Astrocyte (in vitro differentiated cells and primary cell): Measurements from ENCODE around the gene SLC25A13. TPM values are rescaled to one million over a fixed set of nuclear protein-coding genes. Genes with fewer than 3 reads are reported as not detected.
A peak's percentile ranks its signal among the peaks of the same experiment; 100 is the strongest.

Experiments used
- DNase-seq: peaks from one replicate; pipeline ENCODE4 v3.0.0-alpha.2; 2010; ENCODE audit warnings: low read depth
- FAIRE-seq: peaks from 2 replicates; lab custom pipeline; 2011; peaks lifted over from hg19 to GRCh38; lab: Jason Lieb, UNC
- H2AFZ ChIP-seq: 2 replicates; pipeline ENCODE4 v1.6.0; 2012; ENCODE audit warnings: low read depth, low read length, inconsistent platforms
- H3K27ac ChIP-seq: 2 replicates; pipeline ENCODE4 v1.5.1; 2011; ENCODE audit warnings: low read depth, low read length, inconsistent platforms
- H3K27me3 ChIP-seq: 2 replicates; pipeline ENCODE4 v1.6.0; 2011; ENCODE audit warnings: low read length, inconsistent platforms; ENCODE audit not compliant: insufficient read depth
- H3K36me3 ChIP-seq: 2 replicates; pipeline ENCODE4 v1.5.1; 2011; ENCODE audit warnings: low read length, inconsistent platforms; ENCODE audit not compliant: insufficient read depth
- H3K4me1 ChIP-seq: 2 replicates; pipeline ENCODE4 v1.5.1; 2011; ENCODE audit warnings: low read length, inconsistent platforms; ENCODE audit not compliant: insufficient read depth
- H3K4me2 ChIP-seq: 2 replicates; pipeline ENCODE4 v1.6.0; 2012; ENCODE audit warnings: low read length, inconsistent platforms
- H3K4me3 ChIP-seq: 2 replicates; pipeline ENCODE4 v1.5.1; 2011; ENCODE audit warnings: low read depth, mild to moderate bottlenecking, low read length, inconsistent platforms; ENCODE audit not compliant: insufficient read depth
- H3K79me2 ChIP-seq: 2 replicates; pipeline ENCODE4 v1.6.0; 2012; ENCODE audit warnings: mild to moderate bottlenecking, low read length, inconsistent platforms; ENCODE audit not compliant: insufficient read depth
- H3K9ac ChIP-seq: 2 replicates; pipeline ENCODE4 v1.6.0; 2012; ENCODE audit warnings: mild to moderate bottlenecking, low read length, inconsistent platforms
- H3K9me3 ChIP-seq: 2 replicates; pipeline ENCODE4 v1.5.1; 2012; ENCODE audit warnings: low read depth, mild to moderate bottlenecking, low read length, inconsistent platforms; ENCODE audit not compliant: insufficient read depth
- H4K20me1 ChIP-seq: 2 replicates; pipeline ENCODE4 v1.6.0; 2012; ENCODE audit warnings: low read length, inconsistent platforms; ENCODE audit not compliant: insufficient read depth
- H3K27ac Mint-ChIP-seq: one replicate; pipeline ENCODE4 v1.8.0; 2021; ENCODE audit warnings: mild to moderate bottlenecking, mixed read lengths; ENCODE audit not compliant: unreplicated experiment
- H3K27me3 Mint-ChIP-seq: one replicate; pipeline ENCODE4 v1.8.0; 2021; ENCODE audit warnings: low read depth, mixed read lengths; ENCODE audit not compliant: unreplicated experiment
- H3K36me3 Mint-ChIP-seq: one replicate; pipeline ENCODE4 v1.8.0; 2021; ENCODE audit warnings: low read depth, mixed read lengths; ENCODE audit not compliant: unreplicated experiment
- H3K4me1 Mint-ChIP-seq: one replicate; pipeline ENCODE4 v1.8.0; 2021; ENCODE audit warnings: low read depth, mixed read lengths; ENCODE audit not compliant: unreplicated experiment
- H3K4me3 Mint-ChIP-seq: one replicate; pipeline ENCODE4 v1.8.0; 2021; ENCODE audit warnings: mild to moderate bottlenecking, moderate library complexity, mixed read lengths; ENCODE audit not compliant: unreplicated experiment
- H3K9me3 Mint-ChIP-seq: one replicate; pipeline ENCODE4 v1.8.0; 2021; ENCODE audit warnings: mild to moderate bottlenecking, mixed read lengths; ENCODE audit not compliant: unreplicated experiment
- EZH2 ChIP-seq: IDR thresholded peaks from 2 replicates; pipeline ENCODE4 v1.6.1; 2012; ENCODE audit warnings: mild to moderate bottlenecking, low read length, inconsistent platforms; ENCODE audit not compliant: insufficient read depth
- total RNA-seq: library from RNA; stranded (reverse); gene quantifications from 2 replicates; pipeline ENCODE4 v1.2.1, GENCODE V29; 2021
- TF ChIP-seq, protein P1 (sequence below): IDR thresholded peaks from 2 replicates; pipeline ENCODE4 v1.5.1; 2011; ENCODE audit warnings: low read depth, mild to moderate bottlenecking, inconsistent platforms, low read length, moderate library complexity; ENCODE audit not compliant: insufficient read depth

The SLC25A13 gene
- total RNA-seq, 1 donor from 2014 or later, result 58.1 TPM

DNA sequence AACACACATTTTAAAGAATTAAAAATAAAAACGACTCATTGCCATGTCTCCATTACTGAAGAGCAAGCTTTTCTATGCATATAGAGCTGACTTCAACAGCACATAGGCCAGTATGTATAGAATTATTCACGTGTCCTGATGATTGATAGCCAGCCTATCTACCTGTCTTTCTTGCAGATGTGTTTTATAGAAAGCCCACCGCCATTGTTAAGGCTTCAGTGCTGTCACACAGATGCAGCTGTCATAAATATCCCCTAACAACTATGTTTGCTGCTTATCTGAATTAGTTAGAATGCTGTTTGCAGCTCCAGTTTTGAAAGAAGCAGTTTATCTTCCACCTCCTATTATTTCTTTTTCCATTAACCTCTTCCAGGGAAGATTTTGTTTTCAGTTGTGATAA, 235.9 kb downstream of the SLC25A13 start:
- no peaks in the 10 kb centered on the region for H3K9me3 Mint-ChIP-seq

DNA sequence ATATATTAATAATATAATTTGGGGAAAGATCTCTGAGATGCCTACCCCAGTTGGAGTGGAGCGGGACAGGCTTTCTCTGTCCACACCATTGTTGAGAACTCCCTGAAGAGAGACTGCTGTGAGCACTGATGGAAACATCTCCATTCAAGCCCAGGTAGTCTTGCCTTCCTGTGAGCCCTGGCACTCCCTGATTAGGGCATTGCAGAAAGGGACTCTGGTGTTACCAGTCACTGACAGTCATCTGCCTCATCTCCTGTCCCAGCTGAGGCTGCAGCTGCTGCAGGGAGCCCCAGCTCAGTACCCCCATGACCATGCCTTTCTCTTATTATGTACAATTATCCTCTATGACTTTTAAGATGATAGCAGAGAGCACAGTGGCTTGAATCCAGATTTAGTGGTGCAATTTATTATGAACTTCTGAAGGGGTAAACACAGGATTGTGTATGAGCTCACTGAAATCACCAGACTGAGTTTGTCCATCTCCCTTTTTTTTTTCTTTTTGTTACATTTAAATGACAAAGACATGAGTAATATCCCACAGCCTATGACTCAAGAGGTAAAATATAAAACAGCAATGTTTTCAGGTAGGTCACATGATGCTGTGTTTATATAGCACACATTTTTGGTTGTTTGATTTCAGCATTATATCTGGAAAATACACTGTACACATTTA, 236.9 kb downstream of the SLC25A13 start:
- Histone ChIP-seq H3K36me3 (no peaks in the 10 kb centered on the region), H3K27me3 (no peaks in the 10 kb centered on the region), H3K79me2 (no peaks in the 10 kb centered on the region), H3K4me2 (peak overlapping the region; percentile 65), H3K4me1 (peaks cover 5% of the 10 kb centered on the region), H3K9me3 (no peaks in the 10 kb centered on the region), H3K9ac (peak overlapping the region; percentile 32), H3K27ac (no peak overlapping the region), H3K4me3 (no peak overlapping the region), H2AFZ (peak overlapping the region; percentile 27), H4K20me1 (no peaks in the 10 kb centered on the region)
- no peaks in the 10 kb centered on the region for H3K9me3 Mint-ChIP-seq
- H3K27ac Mint-ChIP-seq, result no peak overlapping the region
- no peak for TF ChIP-seq EZH2
- TF ChIP-seq, protein P1, sequence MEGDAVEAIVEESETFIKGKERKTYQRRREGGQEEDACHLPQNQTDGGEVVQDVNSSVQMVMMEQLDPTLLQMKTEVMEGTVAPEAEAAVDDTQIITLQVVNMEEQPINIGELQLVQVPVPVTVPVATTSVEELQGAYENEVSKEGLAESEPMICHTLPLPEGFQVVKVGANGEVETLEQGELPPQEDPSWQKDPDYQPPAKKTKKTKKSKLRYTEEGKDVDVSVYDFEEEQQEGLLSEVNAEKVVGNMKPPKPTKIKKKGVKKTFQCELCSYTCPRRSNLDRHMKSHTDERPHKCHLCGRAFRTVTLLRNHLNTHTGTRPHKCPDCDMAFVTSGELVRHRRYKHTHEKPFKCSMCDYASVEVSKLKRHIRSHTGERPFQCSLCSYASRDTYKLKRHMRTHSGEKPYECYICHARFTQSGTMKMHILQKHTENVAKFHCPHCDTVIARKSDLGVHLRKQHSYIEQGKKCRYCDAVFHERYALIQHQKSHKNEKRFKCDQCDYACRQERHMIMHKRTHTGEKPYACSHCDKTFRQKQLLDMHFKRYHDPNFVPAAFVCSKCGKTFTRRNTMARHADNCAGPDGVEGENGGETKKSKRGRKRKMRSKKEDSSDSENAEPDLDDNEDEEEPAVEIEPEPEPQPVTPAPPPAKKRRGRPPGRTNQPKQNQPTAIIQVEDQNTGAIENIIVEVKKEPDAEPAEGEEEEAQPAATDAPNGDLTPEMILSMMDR, result no peak
- FAIRE-seq, result peak; percentile 94
- peak; percentile 68 for DNase-seq
- H3K27me3 Mint-ChIP-seq, result no peaks in the 10 kb centered on the region
- H3K36me3 Mint-ChIP-seq, result no peaks in the 10 kb centered on the region
- H3K4me3 Mint-ChIP-seq, result no peak overlapping the region
- peaks cover 6% of the 10 kb centered on the region for H3K4me1 Mint-ChIP-seq

More for the DNA sequence above, 235.9 kb downstream of the SLC25A13 start:
- no peaks in the 10 kb centered on the region for H3K9me3 ChIP-seq
- H3K27me3 ChIP-seq, result no peaks in the 10 kb centered on the region
- no peak for DNase-seq
- TF ChIP-seq, protein P1, result no peak
- no peak for TF ChIP-seq EZH2
- Mint-ChIP-seq H3K27me3 (no peaks in the 10 kb centered on the region), H3K36me3 (no peaks in the 10 kb centered on the region), H3K4me1 (peaks cover 6% of the 10 kb centered on the region), H3K4me3 (no peak overlapping the region), H3K27ac (no peak overlapping the region)
- H3K9ac ChIP-seq, result no peak overlapping the region
- no peak overlapping the region for H3K4me3 ChIP-seq
- peaks cover 5% of the 10 kb centered on the region for H3K4me1 ChIP-seq
- H3K4me2 ChIP-seq, result no peak overlapping the region
- no peak overlapping the region for H3K27ac ChIP-seq
- no peaks in the 10 kb centered on the region for H3K36me3 ChIP-seq
- H4K20me1 ChIP-seq, result no peaks in the 10 kb centered on the region
- no peak overlapping the region for H2AFZ ChIP-seq
- H3K79me2 ChIP-seq, result no peaks in the 10 kb centered on the region
- no peak for FAIRE-seq

DNA sequence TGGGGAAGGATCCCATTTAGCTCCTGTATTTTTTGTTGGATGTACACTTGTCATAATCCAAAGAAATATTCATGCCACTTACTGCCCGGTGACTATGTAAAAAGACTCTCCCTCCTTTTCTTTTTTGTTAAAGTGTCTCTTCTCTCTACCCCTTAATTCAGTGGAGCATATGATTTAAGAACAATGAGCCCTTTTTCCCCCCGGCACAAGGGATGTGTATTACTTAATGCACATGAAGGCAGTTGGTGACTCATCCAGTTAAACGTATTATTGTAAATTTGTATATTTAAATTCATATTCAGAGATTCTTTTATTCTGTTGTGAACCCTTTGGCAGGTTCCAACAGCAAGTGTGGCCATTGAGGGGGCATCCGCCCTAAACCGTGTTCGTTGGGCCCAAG, 241.9 kb downstream of the SLC25A13 start:
- no peak overlapping the region for H3K27ac Mint-ChIP-seq
- Histone ChIP-seq H3K27ac (no peak overlapping the region), H3K27me3 (peaks cover 5% of the 10 kb centered on the region), H3K79me2 (no peaks in the 10 kb centered on the region), H3K4me1 (peaks cover 10% of the 10 kb centered on the region), H2AFZ (no peak overlapping the region), H3K9ac (no peak overlapping the region), H4K20me1 (no peaks in the 10 kb centered on the region), H3K4me3 (no peak overlapping the region), H3K9me3 (no peaks in the 10 kb centered on the region), H3K36me3 (no peaks in the 10 kb centered on the region), H3K4me2 (no peak overlapping the region)
- no peak overlapping the region for H3K4me3 Mint-ChIP-seq
- peaks cover 2% of the 10 kb centered on the region for H3K4me1 Mint-ChIP-seq
- no peaks in the 10 kb centered on the region for H3K36me3 Mint-ChIP-seq
- DNase-seq (no peak), FAIRE-seq (no peak)
- no peaks in the 10 kb centered on the region for H3K9me3 Mint-ChIP-seq
- H3K27me3 Mint-ChIP-seq, result peaks cover 4% of the 10 kb centered on the region
- TF ChIP-seq, protein P1, result no peak
- no peak for TF ChIP-seq EZH2
